Smooth muscle cell (in vitro differentiated cells): Measurements from ENCODE around the gene MATN3. TPM values are rescaled to one million over a fixed set of nuclear protein-coding genes. Genes with fewer than 3 reads are reported as not detected.

Experiments used
- DNase-seq: peaks from one replicate; lab custom pipeline; 2025; ENCODE audit not compliant: unreplicated experiment; lab: John Stamatoyannopoulos, UW
- H2AFZ ChIP-seq: fragments of 200-600 bp; sonication (generic); 2 replicates; pipeline ENCODE4 v1.6.0; 2016; ENCODE audit warnings: antibody characterized with exemption, low read depth, mild to moderate bottlenecking
- H3F3A ChIP-seq: fragments of 200-600 bp; sonication (generic); 2 replicates; pipeline ENCODE4 v1.6.0; 2017; ENCODE audit warnings: antibody characterized with exemption, low read depth
- H3K27ac ChIP-seq: fragments of 200-600 bp; sonication (generic); 2 replicates; pipeline ENCODE4 v1.5.1; 2016; ENCODE audit warnings: low read depth, mild to moderate bottlenecking
- H3K27me3 ChIP-seq: fragments of 200-600 bp; sonication (generic); 2 replicates; pipeline ENCODE4 v1.6.1; 2016; ENCODE audit warnings: low read depth, mild to moderate bottlenecking
- H3K36me3 ChIP-seq: fragments of 200-600 bp; sonication (generic); 2 replicates; pipeline ENCODE4 v1.5.1; 2016; ENCODE audit warnings: low read depth
- H3K4me1 ChIP-seq: fragments of 200-600 bp; sonication (generic); 2 replicates; pipeline ENCODE4 v1.5.1; 2016; ENCODE audit warnings: low read depth
- H3K4me2 ChIP-seq: fragments of 200-600 bp; sonication (generic); 2 replicates; pipeline ENCODE4 v1.6.0; 2016; ENCODE audit warnings: mild to moderate bottlenecking
- H3K4me3 ChIP-seq: fragments of 200-600 bp; sonication (generic); 2 replicates; pipeline ENCODE4 v1.5.1; 2016; ENCODE audit warnings: mild to moderate bottlenecking
- H3K79me2 ChIP-seq: fragments of 200-600 bp; sonication (generic); 2 replicates; pipeline ENCODE4 v1.6.0; 2016; ENCODE audit warnings: low read depth, mild to moderate bottlenecking
- H3K9ac ChIP-seq: fragments of 200-600 bp; sonication (generic); 2 replicates; pipeline ENCODE4 v1.6.0; 2016; ENCODE audit warnings: low read depth
- H3K9me3 ChIP-seq: fragments of 200-600 bp; sonication (generic); replicated peaks from 2 replicates; pipeline ENCODE4 v1.5.1; 2016; ENCODE audit warnings: low read depth
- H4K20me1 ChIP-seq: fragments of 200-600 bp; sonication (generic); 2 replicates; pipeline ENCODE4 v1.6.0; 2016; ENCODE audit warnings: low read depth
- CTCF ChIP-seq: fragments of 200-600 bp; sonication (generic); IDR thresholded peaks from 2 replicates; pipeline ENCODE4 v1.5.1; 2017; ENCODE audit warnings: borderline replicate concordance, mild to moderate bottlenecking, antibody characterized with exemption; ENCODE audit not compliant: insufficient read depth, poor library complexity, severe bottlenecking
- WGBS: methylation state at CpG from one replicate; pipeline ENCODE4 v1.1.7; 2016; ENCODE audit warnings: low lambda C conversion rate; 5-methylcytosine and 5-hydroxymethylcytosine counted together
- polyA plus RNA-seq: library from polyadenylated mRNA; unstranded; fragments of >200 nt; fragmentation: Nextera tagmentation; extraction: Ambion mirVana; gene quantifications from 2 replicates; pipeline ENCODE4 v1.2.1, GENCODE V29; 2016
- total RNA-seq: library from RNA; depleted of rRNA; stranded (reverse); fragments of >200 nt; gene quantifications from 2 replicates; pipeline ENCODE4 v1.2.3, GENCODE V29; 2014

The MATN3 gene
- total and polyA plus RNA-seq, 2 experiments from 2014 or later, result 5.1 to 12.9 TPM

GRCh38 chr2:20060106-20060505 is 47.6 kb upstream of the MATN3 start:
- Histone ChIP-seq H3K9me3 (no peaks in the 10 kb centered on the region), H3K4me3 (no peak overlapping the region), H3K4me2 (no peak overlapping the region), H3F3A (peaks cover 23% of the 10 kb centered on the region), H3K4me1 (peaks cover 7% of the 10 kb centered on the region), H2AFZ (no peak overlapping the region), H4K20me1 (no peaks in the 10 kb centered on the region), H3K27ac (no peak overlapping the region), H3K27me3 (no peaks in the 10 kb centered on the region), H3K36me3 (no peaks in the 10 kb centered on the region), H3K79me2 (no peaks in the 10 kb centered on the region), H3K9ac (no peak overlapping the region)
- TF ChIP-seq CTCF, result no peak
- WGBS, result 41% methylated on average over 1 of the region's 1 CpG
- no peak for DNase-seq

- no peaks in the 10 kb centered on the region for H4K20me1 ChIP-seq
- no peak overlapping the region for H3K4me2 ChIP-seq
- no peak overlapping the region for H3K4me3 ChIP-seq
- H3K9me3 ChIP-seq, result no peaks in the 10 kb centered on the region
- no peaks in the 10 kb centered on the region for H3K79me2 ChIP-seq
- no peak for TF ChIP-seq CTCF
- H3K27ac ChIP-seq, result no peak overlapping the region
- peaks cover 11% of the 10 kb centered on the region for H3K4me1 ChIP-seq
- 84% methylated on average over 1 of the region's 1 CpG for WGBS
- H3K27me3 ChIP-seq, result no peaks in the 10 kb centered on the region
- no peaks in the 10 kb centered on the region for H3K36me3 ChIP-seq
- H3K9ac ChIP-seq, result no peak overlapping the region
- DNase-seq, result no peak
- peaks cover 11% of the 10 kb centered on the region for H3F3A ChIP-seq
- no peak overlapping the region for H2AFZ ChIP-seq
Measured at GRCh38 chr2:20057268-20057667, 44.8 kb upstream of the MATN3 start.

GRCh38 chr2:20054931-20055330 is 42.5 kb upstream of the MATN3 start:
- Histone ChIP-seq H3K9ac (no peak overlapping the region), H3K9me3 (no peaks in the 10 kb centered on the region), H4K20me1 (peaks cover 9% of the 10 kb centered on the region), H3K27me3 (no peaks in the 10 kb centered on the region), H3F3A (peaks cover 7% of the 10 kb centered on the region), H3K4me2 (no peak overlapping the region), H3K79me2 (peaks cover 14% of the 10 kb centered on the region), H3K36me3 (no peaks in the 10 kb centered on the region), H3K27ac (no peak overlapping the region), H3K4me3 (no peak overlapping the region), H2AFZ (no peak overlapping the region), H3K4me1 (peaks cover 4% of the 10 kb centered on the region)
- no peak for DNase-seq
- no peak for TF ChIP-seq CTCF
- 95% methylated on average over 3 of the region's 3 CpGs for WGBS

GRCh38 chr2:20054119-20054518 is 41.7 kb upstream of the MATN3 start:
- WGBS, result 63% methylated on average over 6 of the region's 6 CpGs
- Histone ChIP-seq H2AFZ (no peak overlapping the region), H3K4me1 (peaks cover 7% of the 10 kb centered on the region), H3K9me3 (no peaks in the 10 kb centered on the region), H3K27ac (no peak overlapping the region), H3K9ac (no peak overlapping the region), H3K27me3 (no peaks in the 10 kb centered on the region), H3K36me3 (no peaks in the 10 kb centered on the region), H3F3A (peaks cover 7% of the 10 kb centered on the region), H3K4me3 (no peak overlapping the region), H4K20me1 (peaks cover 17% of the 10 kb centered on the region), H3K79me2 (peaks cover 22% of the 10 kb centered on the region), H3K4me2 (no peak overlapping the region)
- no peak for TF ChIP-seq CTCF
- DNase-seq, result no peak
